ENCODE results near the gene TSHZ2. TPM values are rescaled to one million over a fixed set of nuclear protein-coding genes. Genes with fewer than 3 reads are reported as not detected.

Gene TSHZ2
- total RNA-seq, 1 experiment from 2014 or later, result 0.20 TPM

GRCh38 chr20:53260591-53260990, 288.4 kb downstream of the TSHZ2 start:
- Mint-ChIP-seq H3K9me3 (peaks cover 4% of the 10 kb centered on the region; the same call in 1 of the 2 replicates), H3K4me1 (peaks cover 17% of the 10 kb centered on the region), H3K4me3 (no peak overlapping the region), H3K27ac (no peak overlapping the region), H3K36me3 (no peaks in the 10 kb centered on the region), H3K27me3 (ENCODE audit: low read depth) (no peaks in the 10 kb centered on the region; the same call in 1 of the 2 replicates)
- ChIA-PET CTCF (no interaction called here), POLR2A (no interaction called here)
- DNase-seq (ENCODE audit: low spot score) (no peak), ATAC-seq (no peak)
- TF ChIP-seq ZNF263 (CRISPR knock-in tag; IDR thresholded peaks at IDR 0.05; ENCODE audit: low read depth), result no peak
- no peak for TF ChIP-seq CREB1 (CRISPR knock-in tag; IDR thresholded peaks at IDR 0.05)
- TF ChIP-seq USF2 (CRISPR knock-in tag; IDR thresholded peaks at IDR 0.05), result no peak
- TF ChIP-seq, protein P1, sequence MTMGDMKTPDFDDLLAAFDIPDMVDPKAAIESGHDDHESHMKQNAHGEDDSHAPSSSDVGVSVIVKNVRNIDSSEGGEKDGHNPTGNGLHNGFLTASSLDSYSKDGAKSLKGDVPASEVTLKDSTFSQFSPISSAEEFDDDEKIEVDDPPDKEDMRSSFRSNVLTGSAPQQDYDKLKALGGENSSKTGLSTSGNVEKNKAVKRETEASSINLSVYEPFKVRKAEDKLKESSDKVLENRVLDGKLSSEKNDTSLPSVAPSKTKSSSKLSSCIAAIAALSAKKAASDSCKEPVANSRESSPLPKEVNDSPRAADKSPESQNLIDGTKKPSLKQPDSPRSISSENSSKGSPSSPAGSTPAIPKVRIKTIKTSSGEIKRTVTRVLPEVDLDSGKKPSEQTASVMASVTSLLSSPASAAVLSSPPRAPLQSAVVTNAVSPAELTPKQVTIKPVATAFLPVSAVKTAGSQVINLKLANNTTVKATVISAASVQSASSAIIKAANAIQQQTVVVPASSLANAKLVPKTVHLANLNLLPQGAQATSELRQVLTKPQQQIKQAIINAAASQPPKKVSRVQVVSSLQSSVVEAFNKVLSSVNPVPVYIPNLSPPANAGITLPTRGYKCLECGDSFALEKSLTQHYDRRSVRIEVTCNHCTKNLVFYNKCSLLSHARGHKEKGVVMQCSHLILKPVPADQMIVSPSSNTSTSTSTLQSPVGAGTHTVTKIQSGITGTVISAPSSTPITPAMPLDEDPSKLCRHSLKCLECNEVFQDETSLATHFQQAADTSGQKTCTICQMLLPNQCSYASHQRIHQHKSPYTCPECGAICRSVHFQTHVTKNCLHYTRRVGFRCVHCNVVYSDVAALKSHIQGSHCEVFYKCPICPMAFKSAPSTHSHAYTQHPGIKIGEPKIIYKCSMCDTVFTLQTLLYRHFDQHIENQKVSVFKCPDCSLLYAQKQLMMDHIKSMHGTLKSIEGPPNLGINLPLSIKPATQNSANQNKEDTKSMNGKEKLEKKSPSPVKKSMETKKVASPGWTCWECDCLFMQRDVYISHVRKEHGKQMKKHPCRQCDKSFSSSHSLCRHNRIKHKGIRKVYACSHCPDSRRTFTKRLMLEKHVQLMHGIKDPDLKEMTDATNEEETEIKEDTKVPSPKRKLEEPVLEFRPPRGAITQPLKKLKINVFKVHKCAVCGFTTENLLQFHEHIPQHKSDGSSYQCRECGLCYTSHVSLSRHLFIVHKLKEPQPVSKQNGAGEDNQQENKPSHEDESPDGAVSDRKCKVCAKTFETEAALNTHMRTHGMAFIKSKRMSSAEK (CRISPR knock-in tag; IDR thresholded peaks at IDR 0.05; ENCODE audit: borderline replicate concordance), result no peak
- no peak for TF ChIP-seq AR (CRISPR knock-in tag; IDR thresholded peaks at IDR 0.05)
- TF ChIP-seq NR3C1 (CRISPR knock-in tag; conservative IDR thresholded peaks at IDR 0.05; ENCODE audit: low read depth), result no peak
- no peak for TF ChIP-seq GABPB1 (CRISPR knock-in tag; IDR thresholded peaks at IDR 0.05)
- TF ChIP-seq, protein P2, sequence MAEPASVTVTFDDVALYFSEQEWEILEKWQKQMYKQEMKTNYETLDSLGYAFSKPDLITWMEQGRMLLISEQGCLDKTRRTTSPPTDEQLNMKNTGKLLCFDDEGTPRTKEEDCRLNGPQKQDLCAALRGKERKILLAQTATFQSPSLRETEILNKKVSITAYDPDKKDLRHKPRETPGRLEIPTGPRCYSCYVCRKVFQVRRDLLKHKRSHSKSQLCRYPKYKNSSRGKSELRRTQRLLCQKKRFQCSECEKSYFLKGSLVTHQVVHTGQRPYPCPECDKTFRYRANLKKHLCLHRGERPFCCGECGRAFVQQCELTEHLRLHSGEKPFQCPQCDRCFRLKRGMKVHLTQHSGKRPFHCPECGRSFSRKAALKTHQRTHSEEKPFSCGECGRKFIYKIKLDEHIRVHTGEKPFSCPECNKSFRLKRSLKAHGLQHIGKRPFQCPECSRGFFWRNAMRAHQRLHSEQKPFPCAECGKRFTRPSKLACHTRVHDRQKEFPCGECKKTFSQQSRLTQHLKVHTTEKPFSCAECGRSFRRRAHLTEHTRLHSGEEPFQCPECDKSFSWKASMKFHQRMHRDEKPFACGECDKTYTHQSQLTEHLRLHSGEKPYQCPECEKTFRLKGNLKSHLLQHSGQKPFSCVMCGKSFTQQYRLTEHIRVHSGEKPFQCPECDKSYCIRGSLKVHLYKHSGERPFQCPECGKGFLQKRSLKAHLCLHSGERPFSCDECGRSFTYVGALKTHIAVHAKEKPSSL (CRISPR knock-in tag; conservative IDR thresholded peaks at IDR 0.05), result no peak
- TF ChIP-seq SMAD3 (CRISPR knock-in tag; IDR thresholded peaks at IDR 0.05; ENCODE audit: borderline replicate concordance), result no peak
- no peak for TF ChIP-seq TCF7 (CRISPR knock-in tag; IDR thresholded peaks at IDR 0.05; ENCODE audit: low read depth)

- TF ChIP-seq ZNF121 (CRISPR knock-in tag; IDR thresholded peaks at IDR 0.05) (no peak), CREM (CRISPR knock-in tag; IDR thresholded peaks at IDR 0.05) (no peak), GRHL2 (CRISPR knock-in tag; IDR thresholded peaks at IDR 0.05; ENCODE audit: insufficient replicate concordance, severe bottlenecking) (no peak)
- H3K27ac Mint-ChIP-seq, result no peak overlapping the region
- ChIA-PET CTCF (interaction anchor here (1.3 kb wide), 2 partner anchors 29 to 54 kb away, joined by 3 to 6 read pairs; no protein-coding TSS in a partner anchor), POLR2A (no interaction called here)
- DNase-seq (ENCODE audit: low spot score) (no peak), ATAC-seq (no peak)
- no peak overlapping the region for H3K4me3 Mint-ChIP-seq
- no peaks in the 10 kb centered on the region for H3K27me3 Mint-ChIP-seq (ENCODE audit: low read depth)
- no peaks in the 10 kb centered on the region for H3K36me3 Mint-ChIP-seq
- H3K9me3 Mint-ChIP-seq, result no peaks in the 10 kb centered on the region
- peaks cover 21% of the 10 kb centered on the region for H3K4me1 Mint-ChIP-seq
These were observed 290.2 kb downstream of the TSHZ2 start for GRCh38 chr20:53262365-53262764.

Measured in WTC11 (cell line).